ENCODE results near the gene EXOSC1.

DNA sequence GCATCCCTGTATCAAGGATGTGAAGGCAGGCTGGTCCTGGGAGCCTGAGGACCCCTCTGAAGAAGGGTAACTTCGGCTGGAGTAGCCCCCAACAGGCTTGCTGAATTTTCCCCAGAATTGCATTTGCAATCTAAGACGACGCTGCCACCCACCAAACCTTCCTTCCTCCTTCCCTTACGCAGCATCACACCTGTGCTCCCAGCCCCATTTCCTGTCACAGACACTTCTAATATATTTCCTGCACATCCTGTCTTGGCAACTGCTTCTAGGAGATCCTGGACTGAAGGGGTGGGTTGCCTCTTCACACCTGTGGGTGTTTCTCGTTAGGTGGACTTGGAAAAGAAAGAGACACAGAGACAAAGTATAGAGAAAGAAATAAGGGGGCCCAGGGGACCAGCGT is 29.2 kb downstream of the EXOSC1 start:
- TF ChIP-seq, protein P1, sequence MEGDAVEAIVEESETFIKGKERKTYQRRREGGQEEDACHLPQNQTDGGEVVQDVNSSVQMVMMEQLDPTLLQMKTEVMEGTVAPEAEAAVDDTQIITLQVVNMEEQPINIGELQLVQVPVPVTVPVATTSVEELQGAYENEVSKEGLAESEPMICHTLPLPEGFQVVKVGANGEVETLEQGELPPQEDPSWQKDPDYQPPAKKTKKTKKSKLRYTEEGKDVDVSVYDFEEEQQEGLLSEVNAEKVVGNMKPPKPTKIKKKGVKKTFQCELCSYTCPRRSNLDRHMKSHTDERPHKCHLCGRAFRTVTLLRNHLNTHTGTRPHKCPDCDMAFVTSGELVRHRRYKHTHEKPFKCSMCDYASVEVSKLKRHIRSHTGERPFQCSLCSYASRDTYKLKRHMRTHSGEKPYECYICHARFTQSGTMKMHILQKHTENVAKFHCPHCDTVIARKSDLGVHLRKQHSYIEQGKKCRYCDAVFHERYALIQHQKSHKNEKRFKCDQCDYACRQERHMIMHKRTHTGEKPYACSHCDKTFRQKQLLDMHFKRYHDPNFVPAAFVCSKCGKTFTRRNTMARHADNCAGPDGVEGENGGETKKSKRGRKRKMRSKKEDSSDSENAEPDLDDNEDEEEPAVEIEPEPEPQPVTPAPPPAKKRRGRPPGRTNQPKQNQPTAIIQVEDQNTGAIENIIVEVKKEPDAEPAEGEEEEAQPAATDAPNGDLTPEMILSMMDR (IDR thresholded peaks at IDR 0.05): no peak
- no peak for TF ChIP-seq POLR2A (IDR thresholded peaks at IDR 0.05)

Measured in heart left ventricle (tissue), 13 donors.